Measurements from ENCODE around the gene NAGLU. TPM values are rescaled to one million over a fixed set of nuclear protein-coding genes. Genes with fewer than 3 reads are reported as not detected.

Gene NAGLU
- total RNA-seq, 1 donor from 2014 or later: 39.1 TPM

GRCh38 chr17:42521036-42521435 lies 15.0 kb upstream of the NAGLU start:
- intact Hi-C loops (cut with DNase I): no loop called here
- no peak for ATAC-seq
- peaks cover 75% of the 10 kb centered on the region for H3K4me1 ChIP-seq

GRCh38 chr17:42521666-42522262 lies 14.3 kb upstream of the NAGLU start:
- no peak for TF ChIP-seq CTCF (IDR thresholded peaks at IDR 0.05)
- Histone ChIP-seq H3K4me1 (peaks cover 75% of the 10 kb centered on the region), H3K36me3 (peaks cover 33% of the 10 kb centered on the region), H3K27me3 (ENCODE audit: low read depth) (no peaks in the 10 kb centered on the region), H3K4me3 (no peak overlapping the region), H3K9me3 (no peaks in the 10 kb centered on the region), H3K27ac (peak overlapping the region; percentile 90)
- intact Hi-C loops (cut with DNase I): no loop called here
- DNase-seq (no peak), ATAC-seq (no peak)

More at GRCh38 chr17:42521036-42521435, 15.0 kb upstream of the NAGLU start:
- DNase-seq: no peak
- Histone ChIP-seq H3K4me3 (no peak overlapping the region), H3K27ac (peak overlapping the region; percentile 90), H3K9me3 (no peaks in the 10 kb centered on the region), H3K27me3 (ENCODE audit: low read depth) (no peaks in the 10 kb centered on the region), H3K36me3 (peaks cover 38% of the 10 kb centered on the region)
- TF ChIP-seq CTCF (IDR thresholded peaks at IDR 0.05): no peak

- Histone ChIP-seq H3K4me1 (peaks cover 75% of the 10 kb centered on the region), H3K27ac (peak overlapping the region; percentile 90), H3K4me3 (no peak overlapping the region), H3K27me3 (ENCODE audit: low read depth) (no peaks in the 10 kb centered on the region), H3K36me3 (peaks cover 28% of the 10 kb centered on the region), H3K9me3 (no peaks in the 10 kb centered on the region)
- DNase-seq: no peak
- no peak for TF ChIP-seq CTCF (IDR thresholded peaks at IDR 0.05)
- no peak for ATAC-seq
- intact Hi-C loops (cut with DNase I): no loop called here
These were observed 13.7 kb upstream of the NAGLU start for GRCh38 chr17:42522263-42522790.

DNA sequence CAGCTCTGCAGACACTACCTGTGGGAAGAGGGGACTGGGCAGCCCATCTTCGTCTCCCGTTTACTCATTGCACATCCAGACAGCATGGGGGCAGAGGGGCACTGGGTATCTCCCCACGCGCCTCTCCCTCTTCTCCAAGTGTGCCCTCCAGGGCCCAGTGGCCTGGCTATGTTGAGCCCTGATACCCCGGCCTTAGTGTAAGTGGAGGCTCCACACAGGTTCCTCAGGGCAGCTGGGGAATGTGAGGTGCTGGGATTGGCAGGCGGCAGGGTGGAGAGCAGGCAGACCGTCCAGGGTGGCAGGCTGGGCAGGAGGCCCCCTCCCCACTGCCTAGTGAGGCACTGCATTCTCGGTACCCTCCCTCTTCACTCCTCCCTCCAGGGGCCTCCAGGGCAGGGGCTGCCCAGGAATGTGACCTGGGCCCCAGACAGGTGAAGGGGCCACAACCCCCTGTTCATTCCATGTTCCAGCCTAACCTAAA lies 13.2 kb upstream of the NAGLU start:
- intact Hi-C loops (cut with DNase I): no loop called here
- H3K36me3 ChIP-seq: peaks cover 28% of the 10 kb centered on the region
- H3K4me3 ChIP-seq: no peak overlapping the region
- H3K27me3 ChIP-seq (ENCODE audit: low read depth): no peaks in the 10 kb centered on the region
- H3K4me1 ChIP-seq: peaks cover 70% of the 10 kb centered on the region
- DNase-seq (no peak), ATAC-seq (no peak)
- no peaks in the 10 kb centered on the region for H3K9me3 ChIP-seq
- TF ChIP-seq CTCF (IDR thresholded peaks at IDR 0.05): no peak
- H3K27ac ChIP-seq: peak overlapping the region; percentile 90

GRCh38 chr17:42525221-42525620 lies 10.8 kb upstream of the NAGLU start:
- intact Hi-C loops (cut with DNase I): no loop called here
- H3K27me3 ChIP-seq (ENCODE audit: low read depth): no peaks in the 10 kb centered on the region
- peak overlapping the region; percentile 46 for H3K27ac ChIP-seq
- TF ChIP-seq CTCF (IDR thresholded peaks at IDR 0.05): no peak
- peaks cover 56% of the 10 kb centered on the region for H3K4me1 ChIP-seq
- H3K4me3 ChIP-seq: no peak overlapping the region
- H3K9me3 ChIP-seq: no peaks in the 10 kb centered on the region
- no peak for ATAC-seq
- H3K36me3 ChIP-seq: peaks cover 28% of the 10 kb centered on the region
- no peak for DNase-seq

Data from lower lobe of right lung (tissue), 2 donors.